ENCODE data around the gene PIR. TPM values are rescaled to one million over a fixed set of nuclear protein-coding genes. Genes with fewer than 3 reads are reported as not detected.

The PIR gene
- 0.81 and 1.2 TPM in 2 replicates for polyA plus RNA-seq
- polyA minus RNA-seq: not detected in 2 replicates

DNA sequence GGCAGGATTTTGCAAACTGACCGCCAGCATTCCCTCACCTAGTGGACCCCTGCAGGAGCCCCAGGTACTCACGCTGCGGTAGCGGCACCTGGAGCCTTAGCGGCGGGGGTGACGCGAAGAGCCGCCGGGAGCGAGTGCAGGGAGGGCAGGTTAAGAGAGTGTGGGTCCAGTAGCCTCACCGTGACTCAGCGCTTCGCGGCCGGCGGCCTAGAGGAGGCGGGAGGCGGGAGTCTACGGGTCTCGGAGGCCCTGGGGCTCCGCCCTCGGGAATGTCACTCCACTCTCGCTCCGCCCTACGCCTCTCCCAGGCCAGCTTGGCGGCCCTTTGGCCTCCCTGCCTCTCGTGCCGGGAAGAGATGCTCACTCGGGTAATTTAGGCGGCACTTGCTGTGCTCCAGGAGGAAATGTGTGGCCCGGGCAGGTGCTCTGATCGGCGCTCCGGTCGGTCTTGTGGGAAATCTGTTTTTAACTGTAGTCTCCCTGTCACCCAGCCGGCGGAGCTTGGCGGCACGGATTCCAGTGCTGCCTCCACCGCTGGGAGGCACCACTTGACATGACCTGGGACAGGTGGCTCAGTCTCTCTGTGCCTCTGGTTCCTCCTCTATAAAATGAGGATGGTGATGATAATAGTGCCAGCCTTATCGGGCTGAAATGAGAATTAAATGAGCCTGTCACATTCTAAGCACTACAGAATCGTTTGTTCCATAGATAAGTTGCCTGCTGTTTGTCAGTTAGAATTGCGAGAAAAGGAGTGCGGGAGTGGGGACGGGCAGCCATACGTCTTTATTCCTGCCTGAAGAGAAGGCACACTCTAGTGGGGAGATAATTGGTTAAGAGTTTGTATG is at the start of gene PIR:
Gene PIR, minus strand, starts transcription at position 216 of the 845 bp plus-strand sequence. CDS start 2,076 bp downstream, outside the sequence.
- Histone ChIP-seq H3K9me2 (ENCODE audit: insufficient read depth, low read length) (no peaks in the 10 kb centered on the region), H3F3A (ENCODE audit: insufficient read depth, low read length, poor library complexity, severe bottlenecking) (no peaks in the 10 kb centered on the region), H3K9me3 (ENCODE audit: low read length) (no peaks in the 10 kb centered on the region), H3K4me3 (ENCODE audit: low read length) (peak within 1 kb of the TSS; percentile 66), H2AFZ (ENCODE audit: low read depth, low read length) (no peak within 1 kb of the TSS), H3K4me2 (ENCODE audit: low read length) (no peak within 1 kb of the TSS), H3K27me3 (ENCODE audit: insufficient read depth, low read depth, low read length) (no peaks in the 10 kb centered on the region), H3K79me2 (replicated peaks; ENCODE audit: insufficient read depth, low read length) (no peaks in the 10 kb centered on the region), H3K9ac (ENCODE audit: low read length) (peak within 1 kb of the TSS; percentile 26), H3K27ac (ENCODE audit: low read length) (no peak within 1 kb of the TSS), H3K36me3 (ENCODE audit: insufficient read depth, low read length) (no peaks in the 10 kb centered on the region), H4K20me1 (ENCODE audit: insufficient read depth) (no peaks in the 10 kb centered on the region)
- TF ChIP-seq, protein P1, sequence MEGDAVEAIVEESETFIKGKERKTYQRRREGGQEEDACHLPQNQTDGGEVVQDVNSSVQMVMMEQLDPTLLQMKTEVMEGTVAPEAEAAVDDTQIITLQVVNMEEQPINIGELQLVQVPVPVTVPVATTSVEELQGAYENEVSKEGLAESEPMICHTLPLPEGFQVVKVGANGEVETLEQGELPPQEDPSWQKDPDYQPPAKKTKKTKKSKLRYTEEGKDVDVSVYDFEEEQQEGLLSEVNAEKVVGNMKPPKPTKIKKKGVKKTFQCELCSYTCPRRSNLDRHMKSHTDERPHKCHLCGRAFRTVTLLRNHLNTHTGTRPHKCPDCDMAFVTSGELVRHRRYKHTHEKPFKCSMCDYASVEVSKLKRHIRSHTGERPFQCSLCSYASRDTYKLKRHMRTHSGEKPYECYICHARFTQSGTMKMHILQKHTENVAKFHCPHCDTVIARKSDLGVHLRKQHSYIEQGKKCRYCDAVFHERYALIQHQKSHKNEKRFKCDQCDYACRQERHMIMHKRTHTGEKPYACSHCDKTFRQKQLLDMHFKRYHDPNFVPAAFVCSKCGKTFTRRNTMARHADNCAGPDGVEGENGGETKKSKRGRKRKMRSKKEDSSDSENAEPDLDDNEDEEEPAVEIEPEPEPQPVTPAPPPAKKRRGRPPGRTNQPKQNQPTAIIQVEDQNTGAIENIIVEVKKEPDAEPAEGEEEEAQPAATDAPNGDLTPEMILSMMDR (IDR thresholded peaks at IDR 0.05; ENCODE audit: poor library complexity, severe bottlenecking): peak; percentile 67
- TF ChIP-seq EP300 (conservative IDR thresholded peaks at IDR 0.05; ENCODE audit: poor library complexity, severe bottlenecking) (no peak), MXI1 (conservative IDR thresholded peaks at IDR 0.05; ENCODE audit: poor library complexity, severe bottlenecking) (no peak), POLR2AphosphoS5 (IDR thresholded peaks at IDR 0.05) (no peak), EZH2 (IDR thresholded peaks at IDR 0.05; ENCODE audit: borderline replicate concordance, insufficient read depth, low read length, poor library complexity, severe bottlenecking) (no peak), TAF1 (IDR thresholded peaks at IDR 0.05; ENCODE audit: low read depth) (no peak), SMC3 (conservative IDR thresholded peaks at IDR 0.05; ENCODE audit: poor library complexity) (peak; percentile 45), RAD21 (conservative IDR thresholded peaks at IDR 0.05) (no peak)
- TF ChIP-seq, protein P2, sequence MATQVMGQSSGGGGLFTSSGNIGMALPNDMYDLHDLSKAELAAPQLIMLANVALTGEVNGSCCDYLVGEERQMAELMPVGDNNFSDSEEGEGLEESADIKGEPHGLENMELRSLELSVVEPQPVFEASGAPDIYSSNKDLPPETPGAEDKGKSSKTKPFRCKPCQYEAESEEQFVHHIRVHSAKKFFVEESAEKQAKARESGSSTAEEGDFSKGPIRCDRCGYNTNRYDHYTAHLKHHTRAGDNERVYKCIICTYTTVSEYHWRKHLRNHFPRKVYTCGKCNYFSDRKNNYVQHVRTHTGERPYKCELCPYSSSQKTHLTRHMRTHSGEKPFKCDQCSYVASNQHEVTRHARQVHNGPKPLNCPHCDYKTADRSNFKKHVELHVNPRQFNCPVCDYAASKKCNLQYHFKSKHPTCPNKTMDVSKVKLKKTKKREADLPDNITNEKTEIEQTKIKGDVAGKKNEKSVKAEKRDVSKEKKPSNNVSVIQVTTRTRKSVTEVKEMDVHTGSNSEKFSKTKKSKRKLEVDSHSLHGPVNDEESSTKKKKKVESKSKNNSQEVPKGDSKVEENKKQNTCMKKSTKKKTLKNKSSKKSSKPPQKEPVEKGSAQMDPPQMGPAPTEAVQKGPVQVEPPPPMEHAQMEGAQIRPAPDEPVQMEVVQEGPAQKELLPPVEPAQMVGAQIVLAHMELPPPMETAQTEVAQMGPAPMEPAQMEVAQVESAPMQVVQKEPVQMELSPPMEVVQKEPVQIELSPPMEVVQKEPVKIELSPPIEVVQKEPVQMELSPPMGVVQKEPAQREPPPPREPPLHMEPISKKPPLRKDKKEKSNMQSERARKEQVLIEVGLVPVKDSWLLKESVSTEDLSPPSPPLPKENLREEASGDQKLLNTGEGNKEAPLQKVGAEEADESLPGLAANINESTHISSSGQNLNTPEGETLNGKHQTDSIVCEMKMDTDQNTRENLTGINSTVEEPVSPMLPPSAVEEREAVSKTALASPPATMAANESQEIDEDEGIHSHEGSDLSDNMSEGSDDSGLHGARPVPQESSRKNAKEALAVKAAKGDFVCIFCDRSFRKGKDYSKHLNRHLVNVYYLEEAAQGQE (IDR thresholded peaks at IDR 0.05; ENCODE audit: borderline replicate concordance): no peak

DNA sequence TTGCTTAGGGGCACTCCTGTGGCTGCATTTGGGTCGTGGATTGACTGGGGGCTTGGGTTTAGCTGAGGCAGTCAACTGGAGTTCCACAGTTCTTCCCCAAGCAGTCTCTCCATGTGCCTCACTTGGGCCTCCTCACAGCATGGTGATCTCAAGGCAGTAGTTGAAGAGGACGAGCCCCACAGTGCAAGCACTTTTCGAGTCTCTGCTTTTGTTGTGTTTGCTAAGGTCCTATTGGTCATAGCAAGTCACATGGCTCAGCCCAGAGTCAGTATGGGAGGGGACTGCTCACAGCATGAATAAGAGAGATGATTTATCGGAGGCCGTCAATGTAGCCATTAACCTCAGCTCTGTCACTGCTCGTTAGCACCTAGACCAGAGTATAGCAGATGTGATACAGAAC is 37.2 kb upstream of the PIR start:
- H2AFZ ChIP-seq (ENCODE audit: low read depth, low read length): no peak overlapping the region
- no peaks in the 10 kb centered on the region for H3K36me3 ChIP-seq (ENCODE audit: insufficient read depth, low read length)
- H3F3A ChIP-seq (ENCODE audit: insufficient read depth, low read length, poor library complexity, severe bottlenecking): no peaks in the 10 kb centered on the region
- H3K4me2 ChIP-seq (ENCODE audit: low read length): no peak overlapping the region
- no peak overlapping the region for H3K27ac ChIP-seq (ENCODE audit: low read length)
- H3K9me3 ChIP-seq (ENCODE audit: low read length): no peaks in the 10 kb centered on the region
- no peak for TF ChIP-seq POLR2AphosphoS5 (IDR thresholded peaks at IDR 0.05)
- TF ChIP-seq SMC3 (conservative IDR thresholded peaks at IDR 0.05; ENCODE audit: poor library complexity): no peak
- TF ChIP-seq EP300 (conservative IDR thresholded peaks at IDR 0.05; ENCODE audit: poor library complexity, severe bottlenecking): no peak
- TF ChIP-seq, protein P1 (IDR thresholded peaks at IDR 0.05; ENCODE audit: poor library complexity, severe bottlenecking): no peak
- no peak for TF ChIP-seq RAD21 (conservative IDR thresholded peaks at IDR 0.05)
- TF ChIP-seq, protein P2 (IDR thresholded peaks at IDR 0.05; ENCODE audit: borderline replicate concordance): no peak
- TF ChIP-seq EZH2 (IDR thresholded peaks at IDR 0.05; ENCODE audit: borderline replicate concordance, insufficient read depth, low read length, poor library complexity, severe bottlenecking): no peak
- no peak for TF ChIP-seq TAF1 (IDR thresholded peaks at IDR 0.05; ENCODE audit: low read depth)
- no peak for TF ChIP-seq MXI1 (conservative IDR thresholded peaks at IDR 0.05; ENCODE audit: poor library complexity, severe bottlenecking)
- H3K9me2 ChIP-seq (ENCODE audit: insufficient read depth, low read length): no peaks in the 10 kb centered on the region
- no peaks in the 10 kb centered on the region for H4K20me1 ChIP-seq (ENCODE audit: insufficient read depth)
- no peaks in the 10 kb centered on the region for H3K27me3 ChIP-seq (ENCODE audit: insufficient read depth, low read depth, low read length)
- no peak overlapping the region for H3K4me3 ChIP-seq (ENCODE audit: low read length)
- H3K79me2 ChIP-seq (replicated peaks; ENCODE audit: insufficient read depth, low read length): no peaks in the 10 kb centered on the region
- no peak overlapping the region for H3K9ac ChIP-seq (ENCODE audit: low read length)

Data from neural cell (in vitro differentiated cells).